BJ (cell line): Measurements from ENCODE around the gene CRYL1. TPM values are rescaled to one million over a fixed set of nuclear protein-coding genes. Genes with fewer than 3 reads are reported as not detected.

Experiments
- CTCF ChIA-PET: fragments of 350-600 bp; formaldehyde crosslinking; extraction: SDS; loops from one replicate; lab custom pipeline; 2021; ENCODE audit warnings: antibody characterized with exemption, inconsistent platforms; lab: Yijun Ruan, JAX
- POLR2A ChIA-PET: fragments of 300-600 bp; sonication (Branson Sonifier 250); formaldehyde crosslinking; extraction: SDS; loops from one replicate; lab custom pipeline; 2021; ENCODE audit warnings: antibody characterized with exemption; lab: Charles Lee
- DNase-seq: peaks from one replicate; pipeline ENCODE4 v3.0.0-alpha.2; 2011; ENCODE audit warnings: low read depth
- H3K27me3 ChIP-seq: 2 replicates; pipeline ENCODE4 v1.6.0; 2011; ENCODE audit warnings: low read length; ENCODE audit not compliant: control insufficient read depth, insufficient read depth
- H3K36me3 ChIP-seq: 2 replicates; pipeline ENCODE4 v1.5.1; 2011; ENCODE audit warnings: low read length; ENCODE audit not compliant: control insufficient read depth, insufficient read depth
- H3K4me3 ChIP-seq: 2 replicates; pipeline ENCODE4 v1.5.1; 2011; ENCODE audit warnings: low read depth, mild to moderate bottlenecking, control low read depth, low read length
- polyA plus RNA-seq: library from polyadenylated mRNA; depleted of rRNA; stranded (reverse); fragments of >200 nt; gene quantifications from 2 replicates; pipeline ENCODE4 v1.2.3, GENCODE V29; 2011
- TF ChIP-seq, protein P1 (sequence below): IDR thresholded peaks from 2 replicates; pipeline ENCODE4 v1.5.1; 2011; ENCODE audit warnings: low read depth, mild to moderate bottlenecking, control low read depth, inconsistent platforms, low read length, moderate library complexity; ENCODE audit not compliant: insufficient read depth

CRYL1 gene
- polyA plus RNA-seq, 1 experiment: 30.6 TPM

DNA sequence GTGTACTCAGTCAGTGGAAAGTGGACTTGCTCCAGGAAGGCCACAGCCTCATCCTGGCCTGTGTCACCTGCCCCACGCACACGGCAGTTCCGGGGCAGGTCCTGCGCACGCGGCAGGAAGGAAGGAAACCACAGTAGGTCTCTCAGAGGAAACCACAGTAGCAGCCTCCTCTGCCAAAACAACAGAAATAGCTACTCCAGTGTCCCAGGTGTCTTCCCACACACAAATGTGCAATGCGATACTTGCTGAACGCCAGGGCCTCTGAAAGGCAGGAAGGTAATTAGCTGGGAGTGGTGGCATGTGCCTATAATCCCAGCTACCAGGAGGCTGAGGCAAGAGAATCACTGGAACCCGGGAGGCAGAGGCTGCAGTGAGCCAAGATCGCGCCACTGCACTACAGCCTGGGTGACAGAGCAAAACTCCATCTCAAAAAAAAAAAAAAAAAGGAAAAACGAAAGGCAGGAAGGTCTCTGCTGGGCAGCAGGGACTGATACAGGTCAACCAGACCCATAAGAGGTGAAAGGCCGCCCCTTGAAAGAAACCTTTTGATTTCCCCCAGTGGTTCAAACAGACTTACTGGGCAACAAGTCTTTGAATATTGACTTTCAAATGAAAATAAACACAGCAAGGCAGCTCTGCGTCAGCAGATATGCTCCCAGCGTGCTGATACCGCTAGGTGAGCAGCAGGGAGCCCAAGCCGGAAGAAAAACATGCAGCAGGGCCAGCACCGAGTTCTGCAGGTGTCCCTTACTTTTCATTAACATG, 49.5 kb downstream of the CRYL1 start:
- no peak for DNase-seq
- H3K4me3 ChIP-seq: no peak overlapping the region
- POLR2A ChIA-PET: no interaction called here
- H3K36me3 ChIP-seq: no peaks in the 10 kb centered on the region
- H3K27me3 ChIP-seq: no peaks in the 10 kb centered on the region
- TF ChIP-seq, protein P1, sequence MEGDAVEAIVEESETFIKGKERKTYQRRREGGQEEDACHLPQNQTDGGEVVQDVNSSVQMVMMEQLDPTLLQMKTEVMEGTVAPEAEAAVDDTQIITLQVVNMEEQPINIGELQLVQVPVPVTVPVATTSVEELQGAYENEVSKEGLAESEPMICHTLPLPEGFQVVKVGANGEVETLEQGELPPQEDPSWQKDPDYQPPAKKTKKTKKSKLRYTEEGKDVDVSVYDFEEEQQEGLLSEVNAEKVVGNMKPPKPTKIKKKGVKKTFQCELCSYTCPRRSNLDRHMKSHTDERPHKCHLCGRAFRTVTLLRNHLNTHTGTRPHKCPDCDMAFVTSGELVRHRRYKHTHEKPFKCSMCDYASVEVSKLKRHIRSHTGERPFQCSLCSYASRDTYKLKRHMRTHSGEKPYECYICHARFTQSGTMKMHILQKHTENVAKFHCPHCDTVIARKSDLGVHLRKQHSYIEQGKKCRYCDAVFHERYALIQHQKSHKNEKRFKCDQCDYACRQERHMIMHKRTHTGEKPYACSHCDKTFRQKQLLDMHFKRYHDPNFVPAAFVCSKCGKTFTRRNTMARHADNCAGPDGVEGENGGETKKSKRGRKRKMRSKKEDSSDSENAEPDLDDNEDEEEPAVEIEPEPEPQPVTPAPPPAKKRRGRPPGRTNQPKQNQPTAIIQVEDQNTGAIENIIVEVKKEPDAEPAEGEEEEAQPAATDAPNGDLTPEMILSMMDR: no peak
- CTCF ChIA-PET: interaction anchor here (1.2 kb wide), 1 partner anchor 19 kb away, joined by 6 read pairs; no protein-coding TSS in a partner anchor

DNA sequence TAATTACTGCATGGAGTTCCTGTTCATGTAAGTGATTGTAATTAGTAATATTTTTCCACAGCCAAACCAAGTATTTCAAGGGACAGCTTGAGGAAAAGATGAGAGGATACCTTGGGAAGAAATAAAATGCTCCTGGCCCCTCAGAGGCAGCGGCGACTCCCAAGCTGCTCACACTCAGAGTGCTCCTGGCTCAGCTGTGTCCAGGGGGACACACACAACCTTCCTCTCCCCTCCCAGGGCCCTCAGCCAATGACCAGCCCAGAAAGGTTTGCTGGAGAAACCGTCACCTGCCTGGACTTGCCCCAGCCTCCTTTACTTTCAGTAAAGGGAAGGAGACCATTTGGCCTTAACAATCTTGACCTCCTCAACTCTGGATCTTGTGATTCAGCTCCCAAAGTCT, 51.1 kb downstream of the CRYL1 start:
- Histone ChIP-seq H3K27me3 (no peaks in the 10 kb centered on the region), H3K36me3 (no peaks in the 10 kb centered on the region), H3K4me3 (no peak overlapping the region)
- no peak for DNase-seq
- CTCF ChIA-PET: interaction anchor here (0.5 to 1.9 kb wide), 3 partner anchors 20 to 451 kb away, joined by 3 to 5 read pairs (median 4); no protein-coding TSS in a partner anchor
- TF ChIP-seq, protein P1: no peak
- POLR2A ChIA-PET: no interaction called here

DNA sequence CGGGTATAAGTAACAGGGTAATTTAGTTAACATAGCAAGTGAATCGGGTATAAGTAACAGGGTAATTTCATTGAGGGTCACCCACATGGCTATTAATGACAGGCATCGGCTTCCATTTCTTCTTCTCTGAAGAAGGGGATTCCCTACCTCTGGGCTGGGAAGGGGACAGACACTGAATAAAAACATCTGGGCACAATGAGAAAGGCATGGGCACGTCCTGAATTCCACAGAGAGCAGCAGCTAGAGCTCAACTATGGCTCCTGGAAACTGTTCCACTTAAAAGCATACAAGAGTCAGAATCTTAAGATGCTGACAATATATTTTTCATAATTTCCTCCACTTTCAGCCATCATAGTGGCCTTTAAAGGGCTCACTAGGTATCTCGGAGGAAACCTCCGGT, 51.8 kb downstream of the CRYL1 start:
- POLR2A ChIA-PET: no interaction called here
- Histone ChIP-seq H3K4me3 (no peak overlapping the region), H3K27me3 (no peaks in the 10 kb centered on the region), H3K36me3 (no peaks in the 10 kb centered on the region)
- no peak for DNase-seq
- TF ChIP-seq, protein P1: no peak
- CTCF ChIA-PET: interaction anchor here (0.5 to 1.9 kb wide), 3 partner anchors 21 to 451 kb away, joined by 3 to 5 read pairs (median 4); no protein-coding TSS in a partner anchor

DNA sequence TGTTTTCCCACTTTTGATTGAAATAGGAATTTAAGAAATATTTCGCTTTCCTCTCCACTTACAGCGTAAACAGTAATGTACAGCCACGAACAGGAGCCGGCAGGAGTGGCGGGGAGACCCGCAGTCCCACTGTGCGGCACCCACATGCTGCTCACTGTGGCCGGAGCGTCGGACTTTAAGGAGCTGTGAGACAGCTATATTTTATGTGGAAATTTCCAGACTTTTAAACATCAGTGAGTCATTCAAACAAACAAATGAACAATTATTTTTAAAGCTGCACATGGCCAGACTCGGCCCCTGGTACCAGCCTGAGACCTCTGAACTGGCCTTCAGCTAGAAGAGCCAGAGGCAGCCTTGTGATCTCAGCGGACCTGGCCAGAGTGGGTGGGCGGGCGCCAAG, 52.5 kb downstream of the CRYL1 start:
- Histone ChIP-seq H3K4me3 (no peak overlapping the region), H3K27me3 (no peaks in the 10 kb centered on the region), H3K36me3 (no peaks in the 10 kb centered on the region)
- no peak for DNase-seq
- POLR2A ChIA-PET: no interaction called here
- CTCF ChIA-PET: no interaction called here
- TF ChIP-seq, protein P1: no peak

DNA sequence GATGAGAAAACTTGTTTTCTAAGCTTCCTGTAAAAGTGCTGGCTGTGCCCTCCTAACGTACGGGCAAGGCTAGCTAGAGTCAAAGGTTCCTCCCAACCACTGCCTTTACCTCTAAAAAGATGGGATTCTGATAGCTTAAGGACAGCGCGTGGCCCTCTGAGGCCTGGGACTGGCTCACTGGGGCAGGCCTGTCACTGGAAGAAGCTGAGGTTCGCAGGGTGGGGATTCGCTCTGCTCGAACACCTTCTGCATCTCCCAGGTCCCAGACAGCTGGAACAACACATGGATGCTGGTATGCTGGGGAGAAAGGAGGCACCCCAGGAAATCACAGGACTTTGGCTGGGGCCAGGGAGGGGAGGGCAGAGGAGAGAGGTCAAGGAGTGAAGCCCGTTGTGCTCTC, 53.1 kb downstream of the CRYL1 start:
- TF ChIP-seq, protein P1: no peak
- no peaks in the 10 kb centered on the region for H3K36me3 ChIP-seq
- H3K27me3 ChIP-seq: no peaks in the 10 kb centered on the region
- ChIA-PET CTCF (no interaction called here), POLR2A (no interaction called here)
- DNase-seq: no peak
- H3K4me3 ChIP-seq: no peak overlapping the region
